Rectal smooth muscle tissue (tissue), 1 donor: Measurements from ENCODE around the gene SMARCAL1.
"Not testable (repeated sequence)": the region's sequence is repeated elsewhere in the genome, so short reads cannot be mapped to it uniquely, and the experiment has no call there.

ENCODE experiments used
- H3K27ac ChIP-seq: one replicate; pipeline ENCODE4 v1.7.0; 2013; ENCODE audit warnings: low read depth, low read length, inconsistent platforms
- H3K27me3 ChIP-seq: one replicate; pipeline ENCODE4 v1.7.0; 2013; ENCODE audit warnings: low read length; ENCODE audit not compliant: control insufficient read depth, insufficient read depth
- H3K36me3 ChIP-seq: one replicate; pipeline ENCODE4 v1.7.0; 2013; ENCODE audit warnings: low read length; ENCODE audit not compliant: control insufficient read depth, insufficient read depth
- H3K4me1 ChIP-seq: one replicate; pipeline ENCODE4 v1.7.0; 2013; ENCODE audit warnings: low read length; ENCODE audit not compliant: control insufficient read depth, insufficient read depth
- H3K4me3 ChIP-seq: one replicate; pipeline ENCODE4 v1.7.0; 2013; ENCODE audit warnings: low read length
- H3K9ac ChIP-seq: one replicate; pipeline ENCODE4 v1.7.0; 2013; ENCODE audit warnings: low read length

SMARCAL1 gene

GRCh38 chr2:216503697-216504375 lies 91.6 kb downstream of the SMARCAL1 start:
- Histone ChIP-seq H3K27me3 (no peaks in the 10 kb centered on the region), H3K36me3 (peaks cover 24% of the 10 kb centered on the region), H3K27ac (no peak overlapping the region)

GRCh38 chr2:216504376-216504762 lies 92.1 kb downstream of the SMARCAL1 start:
- Histone ChIP-seq H3K4me3 (no peak overlapping the region), H3K36me3 (peaks cover 24% of the 10 kb centered on the region), H3K27ac (no peak overlapping the region)

More at GRCh38 chr2:216503697-216504375, 91.6 kb downstream of the SMARCAL1 start:
- no peak overlapping the region for H3K4me3 ChIP-seq
- H3K9ac ChIP-seq, result no peak overlapping the region
- peaks cover 14% of the 10 kb centered on the region for H3K4me1 ChIP-seq

GRCh38 chr2:216505133-216506106 lies 93.1 kb downstream of the SMARCAL1 start:
- Histone ChIP-seq H3K4me3 (no peak overlapping the region), H3K36me3 (peaks cover 18% of the 10 kb centered on the region), H3K4me1 (peaks cover 2% of the 10 kb centered on the region), H3K27ac (no peak overlapping the region), H3K9ac (no peak overlapping the region), H3K27me3 (no peaks in the 10 kb centered on the region)

More at GRCh38 chr2:216504376-216504762, 92.1 kb downstream of the SMARCAL1 start:
- Histone ChIP-seq H3K4me1 (peaks cover 13% of the 10 kb centered on the region), H3K9ac (no peak overlapping the region), H3K27me3 (no peaks in the 10 kb centered on the region)

GRCh38 chr2:216507220-216508160 lies 95.2 kb downstream of the SMARCAL1 start:
- Histone ChIP-seq H3K4me3 (no peak overlapping the region), H3K36me3 (peaks cover 6% of the 10 kb centered on the region), H3K4me1 (peaks cover 2% of the 10 kb centered on the region), H3K27ac (no peak overlapping the region), H3K27me3 (no peaks in the 10 kb centered on the region), H3K9ac (no peak overlapping the region)

GRCh38 chr2:216508229-216508628 lies 95.9 kb downstream of the SMARCAL1 start:
- no peak overlapping the region for H3K4me3 ChIP-seq
- no peaks in the 10 kb centered on the region for H3K27me3 ChIP-seq
- no peak overlapping the region for H3K27ac ChIP-seq
- peaks cover 2% of the 10 kb centered on the region for H3K4me1 ChIP-seq
- H3K36me3 ChIP-seq, result no peaks in the 10 kb centered on the region
- H3K9ac ChIP-seq, result no peak overlapping the region

- no peaks in the 10 kb centered on the region for H3K4me1 ChIP-seq
- no peaks in the 10 kb centered on the region for H3K36me3 ChIP-seq
Observed at GRCh38 chr2:216516730-216517350, 104.6 kb downstream of the SMARCAL1 start.

GRCh38 chr2:216517447-216518225 lies 105.4 kb downstream of the SMARCAL1 start:
- Histone ChIP-seq H3K4me1 (no peaks in the 10 kb centered on the region), H3K27me3 (no peaks in the 10 kb centered on the region)

More at GRCh38 chr2:216516730-216517350, 104.6 kb downstream of the SMARCAL1 start:
- Histone ChIP-seq H3K9ac (no peak overlapping the region), H3K27me3 (no peaks in the 10 kb centered on the region), H3K27ac (no peak overlapping the region), H3K4me3 (no peak overlapping the region)

GRCh38 chr2:216518566-216519119 lies 106.4 kb downstream of the SMARCAL1 start:
- H3K4me1 ChIP-seq, H3K9ac ChIP-seq, H3K27me3 ChIP-seq, H3K27ac ChIP-seq, H3K4me3 ChIP-seq, H3K36me3 ChIP-seq: not testable (repeated sequence)

More at GRCh38 chr2:216517447-216518225, 105.4 kb downstream of the SMARCAL1 start:
- Histone ChIP-seq H3K36me3 (no peaks in the 10 kb centered on the region), H3K9ac (no peak overlapping the region), H3K27ac (no peak overlapping the region), H3K4me3 (no peak overlapping the region)

GRCh38 chr2:216519154-216519762 lies 107.0 kb downstream of the SMARCAL1 start:
- Histone ChIP-seq H3K4me1 (no peaks in the 10 kb centered on the region), H3K27ac (no peak overlapping the region), H3K27me3 (no peaks in the 10 kb centered on the region), H3K9ac (no peak overlapping the region), H3K4me3 (no peak overlapping the region), H3K36me3 (no peaks in the 10 kb centered on the region)

- no peak overlapping the region for H3K4me3 ChIP-seq
- no peaks in the 10 kb centered on the region for H3K4me1 ChIP-seq
- no peak overlapping the region for H3K9ac ChIP-seq
- no peaks in the 10 kb centered on the region for H3K36me3 ChIP-seq
- no peaks in the 10 kb centered on the region for H3K27me3 ChIP-seq
- no peak overlapping the region for H3K27ac ChIP-seq
Observed at GRCh38 chr2:216520112-216520511, 107.8 kb downstream of the SMARCAL1 start.
